GM21515 (cell line): Measurements from ENCODE around the gene NTF4.
"Not testable (repeated sequence)": the region's sequence is repeated elsewhere in the genome, so short reads cannot be mapped to it uniquely, and the experiment has no call there.

Source experiments
- ATAC-seq: cut with Tn5 transposase; IDR thresholded peaks from one replicate; pipeline ENCODE4 v1.9.1; 2021; ENCODE audit not compliant: unreplicated experiment

NTF4 gene

DNA sequence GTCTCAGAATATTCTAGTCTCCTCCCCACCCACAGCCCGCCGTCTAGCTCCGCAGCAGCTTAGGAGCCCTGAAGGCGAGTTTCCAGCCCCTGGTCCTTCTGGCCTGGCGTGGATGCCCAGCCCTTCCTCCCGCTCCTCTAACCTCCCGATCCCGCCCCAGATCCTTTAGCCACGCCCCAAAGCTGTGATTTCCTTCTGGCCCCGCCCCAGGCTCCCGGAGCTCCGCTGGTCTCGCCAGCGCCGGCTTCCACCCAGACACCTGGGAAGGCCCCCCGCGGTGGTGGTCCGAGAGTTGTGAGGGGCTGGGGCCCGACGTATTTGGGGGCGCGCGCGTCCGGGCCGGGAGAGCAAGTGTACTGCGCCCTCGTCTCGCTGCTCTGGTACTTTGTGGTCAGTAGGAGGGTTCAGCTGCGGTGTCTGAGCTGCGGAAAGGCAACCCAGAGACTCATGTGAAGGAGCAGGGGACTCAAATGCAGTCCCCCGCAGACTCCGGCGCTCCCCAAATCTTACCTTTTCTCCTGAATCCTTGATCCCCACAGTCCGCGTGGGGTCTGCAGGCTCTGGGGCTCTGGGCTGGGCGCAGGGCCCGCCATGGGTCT is 6.9 kb downstream of the NTF4 start, which contains the start of gene CGB7:
Gene CGB7 (minus strand): TSS at position 114 of the 599 bp plus-strand sequence. CDS start 2,374 bp downstream, outside the sequence.
- no peak for ATAC-seq

DNA sequence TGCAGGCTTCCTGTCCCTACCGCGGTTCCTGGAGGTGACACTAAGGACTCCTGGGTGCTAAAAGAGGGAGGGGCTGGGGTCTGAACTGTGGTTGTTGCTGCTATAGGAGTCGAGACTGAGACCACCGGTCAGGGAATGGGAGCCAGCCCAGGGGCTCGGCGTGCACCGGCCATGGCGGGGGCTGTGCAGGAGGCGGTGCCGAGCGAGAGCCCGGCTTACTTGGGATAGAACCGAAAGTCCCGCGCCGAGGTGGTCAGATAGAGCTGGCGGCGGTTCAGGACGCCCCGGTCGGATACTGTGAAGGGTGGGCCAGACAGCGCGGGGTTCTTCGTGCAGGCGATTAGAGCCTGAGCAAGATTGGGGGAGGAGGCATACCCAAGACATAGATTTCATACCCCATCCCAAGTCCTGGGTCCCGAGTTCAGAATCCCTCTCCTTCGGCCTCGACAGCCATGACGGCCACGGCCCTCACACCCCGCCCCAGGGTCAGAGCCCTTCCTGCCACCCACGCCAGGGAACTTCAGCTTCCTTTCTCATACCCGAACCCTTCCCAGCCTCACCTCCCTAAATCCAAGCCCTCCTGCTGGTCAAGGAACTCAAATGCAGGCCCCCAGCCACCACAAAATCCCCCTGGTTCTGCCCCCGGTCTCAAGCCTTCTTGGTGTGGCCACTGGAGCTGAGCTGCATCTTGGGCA is 7.6 kb downstream of the NTF4 start:
- not testable (repeated sequence) for ATAC-seq

DNA sequence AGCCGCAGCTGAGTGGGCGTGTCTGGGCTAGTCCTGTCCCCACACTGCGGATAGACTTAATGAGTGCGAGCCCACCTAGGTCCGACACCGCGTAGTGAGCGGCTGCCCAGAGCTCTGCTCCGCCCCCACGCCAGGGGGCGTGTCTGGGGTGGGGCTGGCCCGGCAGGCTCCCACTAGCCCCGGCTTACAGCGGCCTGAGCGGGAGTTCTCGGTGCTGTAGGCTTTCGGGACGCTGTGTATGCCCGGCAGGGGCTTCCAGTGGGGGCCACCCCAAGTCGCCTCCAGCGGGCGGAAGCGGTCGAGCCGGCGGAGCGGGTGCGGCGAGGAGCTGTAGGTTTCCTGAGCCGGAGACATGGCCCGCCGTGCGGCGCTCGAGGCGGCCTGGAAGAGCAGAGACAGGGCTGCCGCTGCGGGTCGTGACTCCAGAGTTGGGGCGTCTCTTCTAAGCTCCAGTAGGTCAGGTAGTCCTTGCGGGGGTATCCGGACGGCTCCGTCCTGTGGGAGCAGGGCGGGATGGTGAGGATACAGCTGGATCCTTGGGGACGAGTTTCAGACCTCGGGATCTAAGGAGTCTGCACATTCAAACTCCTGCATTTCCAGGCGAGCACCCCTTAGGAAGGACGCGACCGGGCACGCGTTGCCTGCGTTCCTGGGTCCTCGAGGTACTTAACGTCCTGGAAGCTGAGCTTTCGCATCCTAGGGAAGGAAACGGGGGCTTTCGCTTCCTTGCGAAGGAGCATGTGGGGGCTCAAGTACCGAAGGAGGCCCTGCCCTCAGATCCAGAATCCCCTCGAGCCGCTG is 8.3 kb downstream of the NTF4 start:
- no peak for ATAC-seq

DNA sequence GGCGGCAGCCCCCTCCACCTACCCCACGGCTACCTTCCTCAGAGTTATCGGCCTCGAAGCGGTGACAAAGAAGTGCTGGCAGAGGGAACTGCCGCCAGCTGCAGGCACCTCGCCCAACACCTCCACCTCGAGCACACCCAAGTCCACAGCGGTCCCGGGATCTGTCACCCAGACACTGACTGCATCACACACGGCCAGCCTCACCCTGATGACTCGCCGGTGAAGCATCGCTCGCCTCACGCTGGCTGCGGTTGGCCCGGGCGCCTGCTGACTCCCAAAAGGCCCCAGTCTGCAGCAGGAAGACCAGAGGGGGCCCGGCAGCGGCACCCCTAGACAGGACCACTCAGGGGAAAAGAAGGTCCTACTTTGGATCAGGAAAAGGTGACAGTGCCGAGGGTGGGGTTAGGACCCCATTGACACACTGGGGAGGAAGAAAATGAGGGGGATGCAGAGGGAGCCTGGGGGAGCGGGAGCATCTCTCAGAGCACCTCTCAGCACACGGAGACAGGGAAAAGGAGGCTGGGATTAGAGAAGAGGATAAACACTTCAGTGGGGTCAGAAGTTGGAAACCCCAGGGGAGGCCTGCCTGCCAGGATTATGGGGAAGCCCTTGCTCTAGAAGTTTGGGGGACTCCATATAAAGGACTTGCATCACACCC is 14.1 kb downstream of the NTF4 start:
- not testable (repeated sequence) for ATAC-seq

DNA sequence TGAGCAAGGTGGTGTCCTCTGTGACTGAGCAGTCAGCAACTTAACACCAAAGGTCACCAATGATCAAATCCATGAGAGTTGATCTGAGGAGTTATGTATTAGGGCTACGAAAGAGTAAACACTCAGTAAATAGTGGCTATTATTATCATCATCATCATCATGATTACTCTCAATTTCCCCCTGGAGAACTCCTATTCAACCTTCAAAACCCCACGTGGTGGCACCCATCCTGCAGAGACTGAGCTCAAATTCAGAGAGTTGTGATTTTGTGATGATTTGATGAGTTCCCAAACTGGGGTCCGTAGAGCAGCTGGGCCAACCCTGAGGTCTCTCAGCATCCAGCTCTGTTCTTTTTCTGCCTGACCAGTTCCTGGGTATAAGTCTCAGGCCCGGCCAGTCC is 14.8 kb downstream of the NTF4 start:
- not testable (repeated sequence) for ATAC-seq

DNA sequence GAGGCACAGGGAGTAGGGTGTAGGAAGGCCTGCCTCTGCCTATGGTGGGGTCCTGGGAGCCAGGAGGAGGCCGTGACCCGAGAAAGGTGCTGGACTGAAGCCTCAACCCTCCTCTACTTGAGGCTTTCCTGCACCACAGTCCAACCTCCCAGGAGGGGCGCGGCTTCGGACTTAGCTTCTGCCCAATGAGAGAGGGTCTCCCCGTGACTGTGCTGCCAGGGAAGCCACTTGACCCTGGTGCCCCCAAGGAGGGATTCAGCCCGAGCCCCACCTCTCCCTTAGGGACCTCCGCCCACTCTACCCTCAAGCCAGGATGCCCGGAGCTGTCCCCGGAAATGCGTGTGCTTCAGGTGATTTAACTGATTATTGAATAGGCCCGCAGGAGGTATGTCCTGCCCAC is 15.6 kb downstream of the NTF4 start, which contains the start of gene CGB8:
Gene CGB8 (minus strand): TSS at position 101 of the 400 bp plus-strand sequence. CDS start 372 bp downstream, outside the sequence.
- not testable (repeated sequence) for ATAC-seq

DNA sequence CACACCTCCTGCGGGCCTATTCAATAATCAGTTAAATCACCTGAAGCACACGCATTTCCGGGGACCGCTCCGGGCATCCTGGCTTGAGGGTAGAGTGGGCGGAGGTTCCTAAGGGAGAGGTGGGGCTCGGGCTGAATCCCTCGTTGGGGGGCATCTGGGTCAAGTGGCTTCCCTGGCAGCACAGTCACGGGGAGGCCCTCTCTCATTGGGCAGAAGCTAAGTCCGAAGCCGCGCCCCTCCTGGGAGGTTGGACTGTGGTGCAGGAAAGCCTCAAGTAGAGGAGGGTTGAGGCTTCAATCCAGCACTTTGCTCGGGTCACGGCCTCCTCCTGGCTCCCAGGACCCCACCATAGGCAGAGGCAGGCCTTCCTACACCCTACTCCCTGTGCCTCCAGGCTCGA is 21.1 kb downstream of the NTF4 start, which contains the start of gene CGB5:
Gene CGB5 (plus strand): TSS at position 301 of the 400 bp plus-strand sequence. CDS start 362 bp downstream, outside the sequence.
- ATAC-seq = not testable (repeated sequence)

DNA sequence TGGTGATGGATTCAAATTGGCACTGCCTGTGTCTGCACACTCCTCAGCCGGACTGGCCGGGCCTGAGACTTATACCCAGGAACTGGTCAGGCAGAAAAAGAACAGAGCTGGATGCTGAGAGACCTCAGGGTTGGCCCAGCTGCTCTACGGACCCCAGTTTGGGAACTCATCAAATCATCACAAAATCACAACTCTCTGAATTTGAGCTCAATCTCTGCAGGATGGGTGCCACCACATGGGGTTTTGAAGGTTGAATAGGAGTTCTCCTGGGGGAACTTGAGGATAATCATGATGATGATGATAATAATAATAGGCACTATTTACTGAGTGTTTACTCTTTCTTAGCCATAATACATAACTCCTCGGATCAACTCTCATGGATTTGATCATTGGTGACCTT is 22.0 kb downstream of the NTF4 start:
- ATAC-seq = not testable (repeated sequence)

DNA sequence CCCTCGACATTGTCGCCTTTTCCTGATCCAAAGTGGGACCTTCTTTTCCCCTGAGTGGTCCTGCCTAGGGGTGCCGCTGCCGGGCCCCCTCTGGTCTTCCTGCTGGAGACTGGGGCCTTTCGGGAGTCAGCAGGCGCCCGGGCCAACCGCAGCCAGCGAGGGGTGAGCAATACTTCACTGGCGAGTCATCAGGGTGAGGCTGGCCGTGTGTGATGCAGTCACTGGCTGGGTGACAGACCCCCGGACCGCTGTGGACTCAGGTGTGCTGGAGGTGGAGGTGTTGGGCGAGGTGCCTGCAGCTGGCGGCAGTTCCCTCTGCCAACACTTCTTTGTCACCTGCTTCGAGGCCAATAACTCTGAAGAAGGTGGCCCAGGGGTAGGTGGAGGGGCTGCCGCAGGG is 22.4 kb downstream of the NTF4 start:
- ATAC-seq = no peak

DNA sequence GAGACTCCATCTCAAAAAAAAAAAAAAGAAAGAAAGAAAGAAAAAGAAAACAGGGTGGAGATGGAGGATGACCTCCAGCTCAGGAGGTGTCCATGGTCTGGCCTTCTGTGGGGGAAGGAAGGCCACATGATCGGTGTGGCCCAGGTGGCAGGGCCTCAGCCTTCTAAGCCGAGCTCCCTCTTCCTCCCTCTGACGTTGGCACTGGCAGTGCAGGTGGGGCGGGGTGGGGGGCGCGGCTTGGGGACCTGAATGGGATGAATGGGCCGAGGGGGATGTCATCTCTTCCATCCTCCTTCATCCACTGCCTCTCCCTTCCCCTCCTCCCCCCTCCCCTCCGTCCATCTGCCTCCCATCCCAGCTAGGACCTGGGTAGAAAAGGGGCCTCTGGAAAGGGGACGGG is 24.9 kb downstream of the NTF4 start:
- not testable (repeated sequence) for ATAC-seq

DNA sequence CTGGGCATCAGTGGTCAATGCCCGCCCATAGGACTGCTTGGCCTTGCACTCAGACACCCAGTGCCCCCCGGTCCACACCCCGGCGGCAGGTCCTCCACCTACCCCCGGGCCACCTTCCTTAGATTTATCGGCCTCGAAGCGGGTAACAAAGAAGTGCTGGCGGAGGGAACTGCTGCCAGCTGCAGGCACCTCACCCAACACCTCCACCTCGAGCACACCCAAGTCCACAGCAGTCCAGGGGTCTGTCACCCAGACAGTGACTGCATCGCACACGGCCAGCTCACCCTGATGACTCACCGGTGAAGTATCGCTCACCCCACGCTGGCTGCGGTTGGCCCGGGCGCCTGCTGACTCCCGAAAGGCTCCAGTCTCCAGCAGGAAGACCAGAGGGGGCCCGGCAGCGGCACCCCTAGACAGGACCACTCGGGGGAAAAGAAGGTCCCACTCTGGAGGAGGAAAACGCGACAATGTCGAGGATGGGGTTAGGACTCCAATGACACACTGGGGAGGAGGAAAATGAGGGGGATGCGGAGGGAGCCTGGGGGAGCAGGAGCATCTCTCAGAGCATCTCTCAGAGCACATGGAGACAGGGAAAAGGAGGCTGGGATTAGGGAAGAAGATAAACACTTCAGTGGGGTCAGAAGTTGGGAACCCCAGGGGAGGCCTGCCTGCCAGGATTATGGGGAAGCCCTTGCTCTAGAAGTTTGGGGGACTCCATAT is 25.9 kb downstream of the NTF4 start:
- ATAC-seq = not testable (repeated sequence)

DNA sequence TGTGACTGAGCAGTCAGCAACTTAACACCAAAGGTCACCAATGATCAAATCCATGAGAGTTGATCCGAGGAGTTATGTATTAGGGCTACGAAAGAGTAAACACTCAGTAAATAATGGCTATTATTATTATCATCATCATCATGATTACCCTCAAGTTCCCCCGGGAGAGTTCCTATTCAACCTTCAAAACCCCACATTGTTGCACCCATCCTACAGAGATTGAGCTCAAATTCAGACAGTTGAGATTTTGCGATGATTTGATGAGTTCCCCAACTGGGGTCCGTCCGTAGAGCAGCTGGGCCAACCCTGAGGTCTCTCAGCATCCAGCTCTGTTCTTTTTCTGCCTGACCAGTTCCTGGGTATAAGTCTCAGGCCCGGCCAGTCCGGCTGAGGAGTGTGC is 26.5 kb downstream of the NTF4 start:
- not testable (repeated sequence) for ATAC-seq

DNA sequence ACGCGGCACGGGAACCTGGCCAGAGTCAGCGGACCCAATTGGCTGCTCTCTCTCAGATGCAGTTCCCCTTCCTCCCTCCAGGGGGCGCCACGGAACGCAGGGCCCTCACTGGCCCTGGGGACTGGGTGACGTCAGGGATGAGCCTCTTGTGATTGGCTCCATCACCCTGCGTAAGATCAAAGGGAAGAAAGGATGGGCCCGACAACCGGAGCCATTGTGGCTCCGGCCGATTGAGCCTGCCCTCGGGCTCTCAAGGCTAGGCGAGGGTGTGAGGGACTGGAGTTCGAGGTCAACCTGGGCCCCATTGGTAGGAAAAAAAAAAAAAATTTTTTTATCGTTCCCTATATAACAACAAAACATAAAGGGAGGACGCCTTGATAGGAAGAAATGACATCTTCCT is 27.8 kb downstream of the NTF4 start, which contains the start of gene CGB1:
Gene CGB1 (minus strand): TSS at position 81 of the 400 bp plus-strand sequence. CDS start 184 bp downstream, outside the sequence.
- not testable (repeated sequence) for ATAC-seq

DNA sequence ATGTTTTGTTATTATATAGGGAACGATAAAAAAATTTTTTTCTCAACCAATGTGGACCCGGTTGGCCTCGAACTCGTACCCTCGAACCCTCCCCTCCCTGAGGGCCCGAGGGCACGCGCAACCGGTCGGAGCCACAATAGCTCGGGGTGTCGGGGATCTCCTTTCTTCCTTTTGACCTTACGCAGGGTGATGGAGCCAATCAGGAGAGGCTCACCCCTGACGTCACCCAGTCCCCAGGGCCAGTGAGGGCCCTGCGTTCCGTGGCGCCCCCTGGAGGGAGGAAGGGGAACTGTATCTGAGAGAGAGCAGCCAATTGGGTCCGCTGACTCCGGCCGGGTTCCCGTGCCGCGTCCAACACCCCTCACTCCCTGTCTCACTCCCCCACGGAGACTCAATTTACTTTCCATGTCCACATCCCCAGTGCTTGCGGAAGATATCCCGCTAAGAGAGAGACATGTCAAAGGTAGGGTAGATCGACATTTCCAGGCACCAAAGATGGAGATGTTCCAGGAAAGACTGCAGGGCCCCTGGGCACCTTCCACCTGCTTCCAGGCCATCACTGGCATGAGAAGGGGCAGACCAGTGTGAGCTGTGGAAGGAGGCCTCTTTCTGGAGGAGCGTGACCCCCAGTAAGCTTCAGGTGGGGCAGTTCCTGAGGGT is 32.8 kb downstream of the NTF4 start, which contains the start of gene CGB2:
Gene CGB2 (plus strand): TSS at position 249 of the 660 bp plus-strand sequence. CDS start 206 bp downstream, at position 455.
- not testable (repeated sequence) for ATAC-seq

DNA sequence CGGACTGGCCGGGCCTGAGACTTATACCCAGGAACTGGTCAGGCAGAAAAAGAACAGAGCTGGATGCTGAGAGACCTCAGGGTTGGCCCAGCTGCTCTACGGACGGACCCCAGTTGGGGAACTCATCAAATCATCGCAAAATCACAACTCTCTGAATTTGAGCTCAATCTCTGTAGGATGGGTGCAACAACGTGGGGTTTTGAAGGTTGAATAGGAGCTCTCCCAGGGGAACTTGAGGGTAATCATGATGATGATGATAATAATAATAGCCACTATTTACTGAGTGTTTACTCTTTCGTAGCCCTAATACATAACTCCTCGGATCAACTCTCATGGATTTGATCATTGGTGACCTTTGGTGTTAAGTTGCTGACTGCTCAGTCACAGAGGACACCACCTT is 34.3 kb downstream of the NTF4 start:
- not testable (repeated sequence) for ATAC-seq

DNA sequence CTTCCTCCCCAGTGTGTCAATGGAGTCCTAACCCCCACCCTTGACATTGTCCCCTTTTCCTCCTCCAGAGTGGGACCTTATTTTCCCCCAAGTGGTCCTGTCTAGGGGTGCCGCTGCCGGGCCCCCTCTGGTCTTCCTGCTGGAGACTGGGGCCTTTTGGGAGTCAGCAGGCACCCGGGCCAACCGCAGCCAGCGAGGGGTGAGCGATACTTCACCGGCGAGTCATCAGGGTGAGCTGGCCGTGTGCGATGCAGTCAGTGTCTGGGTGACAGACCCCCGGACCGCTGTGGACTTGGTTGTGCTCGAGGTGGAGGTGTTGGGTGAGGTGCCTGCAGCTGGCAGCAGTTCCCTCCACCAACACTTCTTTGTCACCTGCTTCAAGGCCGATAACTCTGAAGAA is 34.9 kb downstream of the NTF4 start:
- ATAC-seq = not testable (repeated sequence)

DNA sequence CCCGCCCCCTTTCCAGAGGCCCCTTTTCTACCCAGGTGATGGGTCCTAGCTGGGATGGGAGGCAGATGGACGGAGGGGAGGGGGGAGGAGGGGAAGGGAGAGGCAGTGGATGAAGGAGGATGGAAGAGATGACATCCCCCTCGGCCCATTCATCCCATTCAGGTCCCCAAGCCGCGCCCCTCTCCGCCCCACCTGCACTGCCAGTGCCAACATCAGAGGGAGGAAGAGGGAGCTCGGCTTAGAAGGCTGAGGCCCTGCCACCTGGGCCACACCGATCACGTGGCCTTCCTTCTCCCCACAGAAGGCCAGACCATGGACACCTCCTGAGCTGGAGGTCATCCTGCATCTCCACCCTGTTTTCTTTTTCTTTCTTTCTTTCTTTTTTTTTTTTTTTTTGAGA is 35.9 kb downstream of the NTF4 start:
- not testable (repeated sequence) for ATAC-seq

DNA sequence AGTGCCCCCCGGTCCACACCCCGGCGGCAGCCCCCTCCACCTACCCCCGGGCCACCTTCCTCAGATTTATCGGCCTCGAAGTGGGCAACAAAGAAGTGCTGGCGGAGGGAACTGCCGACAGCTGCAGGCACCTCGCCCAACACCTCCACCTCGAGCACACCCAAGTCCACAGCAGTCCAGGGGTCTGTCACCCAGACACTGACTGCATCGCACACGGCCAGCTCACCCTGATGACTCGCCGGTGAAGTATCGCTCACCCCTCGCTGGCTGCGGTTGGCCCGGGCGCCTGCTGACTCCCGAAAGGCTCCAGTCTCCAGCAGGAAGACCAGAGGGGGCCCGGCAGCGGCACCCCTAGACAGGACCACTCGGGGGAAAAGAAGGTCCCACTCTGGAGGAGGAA is 39.0 kb downstream of the NTF4 start:
- not testable (repeated sequence) for ATAC-seq

DNA sequence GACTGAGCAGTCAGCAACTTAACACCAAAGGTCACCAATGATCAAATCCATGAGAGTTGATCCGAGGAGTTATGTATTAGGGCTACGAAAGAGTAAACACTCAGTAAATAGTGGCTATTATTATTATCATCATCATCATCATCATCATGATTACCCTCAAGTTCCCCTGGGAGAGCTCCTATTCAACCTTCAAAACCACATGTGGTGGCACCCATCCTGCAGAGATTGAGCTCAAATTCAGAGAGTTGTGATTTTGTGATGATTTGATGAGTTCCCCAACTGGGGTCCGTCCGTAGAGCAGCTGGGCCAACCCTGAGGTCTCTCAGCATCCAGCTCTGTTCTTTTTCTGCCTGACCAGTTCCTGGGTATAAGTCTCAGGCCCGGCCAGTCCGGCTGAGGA is 39.5 kb downstream of the NTF4 start:
- ATAC-seq = not testable (repeated sequence)
